Activated B cell treated with CpG ODN at 0.5 μM for 24 hours (primary cell): Measurements from ENCODE around the gene NRCAM. TPM values are rescaled to one million over a fixed set of nuclear protein-coding genes. Genes with fewer than 3 reads are reported as not detected.
"Not testable (repeated sequence)": the region's sequence is repeated elsewhere in the genome, so short reads cannot be mapped to it uniquely, and the experiment has no call there.

Source experiments
- ATAC-seq: fragments of 200-7000 bp; cut with Tn5 transposase; one replicate; pipeline ENCODE4 v1.10.0; 2021; ENCODE audit warnings: low read depth, mild to moderate bottlenecking, moderate library complexity
- CTCF ChIA-PET: fragments of 350-600 bp; sonication (Branson Sonifier 250); formaldehyde crosslinking; loops from one replicate; lab custom pipeline; 2021; ENCODE audit warnings: antibody characterized with exemption; lab: Charles Lee
- POLR2A ChIA-PET: fragments of 350-600 bp; sonication (Branson Sonifier 250); formaldehyde crosslinking; loops from one replicate; lab custom pipeline; 2021; ENCODE audit warnings: antibody characterized with exemption; lab: Charles Lee
- DNase-seq: peaks from one replicate; pipeline ENCODE4 v3.0.0; 2022
- H3K27ac Mint-ChIP-seq: one replicate; pipeline ENCODE4 v1.8.0; 2020; ENCODE audit warnings: mixed read lengths
- H3K27me3 Mint-ChIP-seq: one replicate; pipeline ENCODE4 v1.8.0; 2021; ENCODE audit warnings: mixed read lengths
- H3K36me3 Mint-ChIP-seq: one replicate; pipeline ENCODE4 v1.8.0; 2021; ENCODE audit warnings: low read depth, mixed read lengths
- H3K4me1 Mint-ChIP-seq: one replicate; pipeline ENCODE4 v1.8.0; 2021; ENCODE audit warnings: mixed read lengths
- H3K4me3 Mint-ChIP-seq: one replicate; pipeline ENCODE4 v1.8.0; 2020; ENCODE audit warnings: mild to moderate bottlenecking, mixed read lengths
- H3K9me3 Mint-ChIP-seq: one replicate; pipeline ENCODE4 v1.8.0; 2020; ENCODE audit warnings: mixed read lengths
- CTCF ChIP-seq: fragments of 200-600 bp; IDR thresholded peaks from one replicate; pipeline ENCODE4 v1.8.0; 2022; ENCODE audit warnings: antibody characterized with exemption, mild to moderate bottlenecking
- intact Hi-C: fragments of 100-400 bp; cut with micrococcal nuclease; formaldehyde crosslinking; loops from one replicate; pipeline ENCODE4 v1.15.1; 2024
- total RNA-seq: library from RNA; stranded (reverse); gene quantifications from 2 replicates; pipeline ENCODE4 v1.2.3, GENCODE V29; 2022

NRCAM gene
- total RNA-seq, 1 donor from 2014 or later: 2.2 TPM

GRCh38 chr7:108345710-108346336 lies 110.4 kb downstream of the NRCAM start:
- ChIA-PET CTCF (interaction anchor here (0.8 kb wide), 1 partner anchor 17 kb away, joined by 3 read pairs; no protein-coding TSS in a partner anchor), POLR2A (no interaction called here)
- ATAC-seq (no peak), DNase-seq (no peak)
- TF ChIP-seq CTCF: no peak
- intact Hi-C loops: no loop called here
- Mint-ChIP-seq H3K4me3 (no peak overlapping the region), H3K27ac (no peak overlapping the region), H3K27me3 (peaks cover 5% of the 10 kb centered on the region), H3K4me1 (no peaks in the 10 kb centered on the region), H3K9me3 (no peaks in the 10 kb centered on the region), H3K36me3 (no peaks in the 10 kb centered on the region)

GRCh38 chr7:108340856-108341411 lies 115.3 kb downstream of the NRCAM start:
- H3K36me3 Mint-ChIP-seq: no peaks in the 10 kb centered on the region
- H3K27me3 Mint-ChIP-seq: no peaks in the 10 kb centered on the region
- ATAC-seq: no peak
- intact Hi-C loops: no loop called here
- H3K27ac Mint-ChIP-seq: no peak overlapping the region
- ChIA-PET POLR2A (no interaction called here), CTCF (no interaction called here)
- no peak overlapping the region for H3K4me3 Mint-ChIP-seq
- no peaks in the 10 kb centered on the region for H3K9me3 Mint-ChIP-seq
- DNase-seq: no peak
- no peaks in the 10 kb centered on the region for H3K4me1 Mint-ChIP-seq
- TF ChIP-seq CTCF: no peak

GRCh38 chr7:108340406-108340805 lies 115.8 kb downstream of the NRCAM start:
- DNase-seq, intact Hi-C loops, H3K4me1 Mint-ChIP-seq, H3K4me3 Mint-ChIP-seq, H3K36me3 Mint-ChIP-seq, H3K27ac Mint-ChIP-seq, ATAC-seq, CTCF ChIA-PET, POLR2A ChIA-PET, H3K27me3 Mint-ChIP-seq, H3K9me3 Mint-ChIP-seq: not testable (repeated sequence)

GRCh38 chr7:108335269-108335918 lies 120.8 kb downstream of the NRCAM start:
- Mint-ChIP-seq H3K27me3 (no peaks in the 10 kb centered on the region), H3K4me1 (peaks cover 2% of the 10 kb centered on the region), H3K9me3 (no peaks in the 10 kb centered on the region), H3K4me3 (no peak overlapping the region), H3K36me3 (no peaks in the 10 kb centered on the region), H3K27ac (no peak overlapping the region)
- ATAC-seq: no peak
- TF ChIP-seq CTCF: no peak
- POLR2A ChIA-PET: no interaction called here
- intact Hi-C loops: no loop called here
- DNase-seq: no peak
- CTCF ChIA-PET: no interaction called here

- DNase-seq: no peak
- CTCF ChIA-PET: no interaction called here
- Mint-ChIP-seq H3K4me3 (no peak overlapping the region), H3K9me3 (no peaks in the 10 kb centered on the region), H3K27ac (no peak overlapping the region), H3K36me3 (no peaks in the 10 kb centered on the region), H3K27me3 (no peaks in the 10 kb centered on the region), H3K4me1 (peaks cover 16% of the 10 kb centered on the region)
- intact Hi-C loops: no loop called here
- no peak for TF ChIP-seq CTCF
- POLR2A ChIA-PET: no interaction called here
- ATAC-seq: no peak
Observed at GRCh38 chr7:108332937-108333336, 123.3 kb downstream of the NRCAM start.
